ENCODE measurements around the gene THBS2.

GRCh38 chr6:169167581-169168301, 85.9 kb downstream of the THBS2 start:
- TF ChIP-seq GATA2 (IDR thresholded peaks at IDR 0.05; ENCODE audit: low read depth, low read length) (no peak), GATA3 (IDR thresholded peaks at IDR 0.05; ENCODE audit: low read depth, low read length) (no peak)

All from SH-SY5Y (cell line).